ENCODE measurements around the gene GRAMD1B. TPM values are rescaled to one million over a fixed set of nuclear protein-coding genes. Genes with fewer than 3 reads are reported as not detected.
"Not testable (repeated sequence)": the region's sequence is repeated elsewhere in the genome, so short reads cannot be mapped to it uniquely, and the experiment has no call there.

Gene GRAMD1B
- total RNA-seq, 3 donors from 2014 or later (not counting 1 experiment from before 2014, with no cell fraction given), result 5.9 to 10.3 (median 8.8) TPM

- Histone ChIP-seq H3K27me3 (ENCODE audit: control insufficient read depth, insufficient read depth, low read length) (no peaks in the 10 kb centered on the region), H3K36me3 (ENCODE audit: control insufficient read depth, insufficient read depth, low read length) (no peaks in the 10 kb centered on the region), H3K9me3 (ENCODE audit: control insufficient read depth, insufficient read depth, low read length) (no peaks in the 10 kb centered on the region), H3K27ac (ENCODE audit: low read length) (no peak overlapping the region), H3K4me1 (ENCODE audit: control insufficient read depth, insufficient read depth, low read length) (no peaks in the 10 kb centered on the region), H3K4me3 (ENCODE audit: low read length) (no peak overlapping the region)
- Mint-ChIP-seq H3K36me3 (no peaks in the 10 kb centered on the region), H3K27me3 (ENCODE audit: low read depth in 2 of 2) (peaks cover 0 to 6% of the 10 kb centered on the region in 2 donors), H3K4me1 (no peaks in the 10 kb centered on the region), H3K27ac (no peak overlapping the region), H3K9me3 (no peaks in the 10 kb centered on the region), H3K4me3 (no peak overlapping the region)
- 89% methylated on average over 5 of the region's 5 CpGs for WGBS (ENCODE audit: insufficient coverage)
- intact Hi-C loops (cut with micrococcal nuclease), result no loop called here
- no peak for TF ChIP-seq CTCF (IDR thresholded peaks at IDR 0.05)
- no peak for DNase-seq
- ATAC-seq, result no peak
Observed at GRCh38 chr11:123569393-123569792, 139.3 kb downstream of the GRAMD1B start.

GRCh38 chr11:123570939-123571580 is 141.0 kb downstream of the GRAMD1B start:
- 79% methylated on average over 8 of the region's 9 CpGs for WGBS (ENCODE audit: insufficient coverage)

GRCh38 chr11:123572791-123573190 is 142.7 kb downstream of the GRAMD1B start:
- H3K27me3 Mint-ChIP-seq (ENCODE audit: low read depth in 2 of 2), result peaks cover 2 to 21% of the 10 kb centered on the region in 2 donors
- H3K9me3 ChIP-seq (ENCODE audit: control insufficient read depth, insufficient read depth, low read length); H3K9me3 Mint-ChIP-seq; ATAC-seq; H3K27me3 ChIP-seq (ENCODE audit: control insufficient read depth, insufficient read depth, low read length); DNase-seq; intact Hi-C loops (cut with micrococcal nuclease); H3K36me3 ChIP-seq (ENCODE audit: control insufficient read depth, insufficient read depth, low read length); H3K27ac Mint-ChIP-seq; H3K4me1 ChIP-seq (ENCODE audit: control insufficient read depth, insufficient read depth, low read length); H3K36me3 Mint-ChIP-seq; H3K4me3 Mint-ChIP-seq; H3K27ac ChIP-seq (ENCODE audit: low read length); H3K4me3 ChIP-seq (ENCODE audit: low read length): not testable (repeated sequence)
- H3K4me1 Mint-ChIP-seq, result peaks cover 7 to 12% of the 10 kb centered on the region in 2 donors
- 97% methylated on average over 21 of the region's 21 CpGs for WGBS (ENCODE audit: insufficient coverage)

More at GRCh38 chr11:123570939-123571580, 141.0 kb downstream of the GRAMD1B start:
- no peak overlapping the region for H3K4me3 Mint-ChIP-seq
- no peaks in the 10 kb centered on the region for H3K27me3 ChIP-seq (ENCODE audit: control insufficient read depth, insufficient read depth, low read length)
- TF ChIP-seq CTCF (IDR thresholded peaks at IDR 0.05), result no peak
- DNase-seq (no peak), ATAC-seq (no peak)
- H3K4me1 ChIP-seq (ENCODE audit: control insufficient read depth, insufficient read depth, low read length), result no peaks in the 10 kb centered on the region
- intact Hi-C loops (cut with micrococcal nuclease), result no loop called here
- H3K27me3 Mint-ChIP-seq (ENCODE audit: low read depth in 2 of 2), result peaks cover 0 to 14% of the 10 kb centered on the region in 2 donors
- H3K27ac ChIP-seq (ENCODE audit: low read length), result no peak overlapping the region
- no peaks in the 10 kb centered on the region for H3K9me3 ChIP-seq (ENCODE audit: control insufficient read depth, insufficient read depth, low read length)
- no peaks in the 10 kb centered on the region for H3K36me3 ChIP-seq (ENCODE audit: control insufficient read depth, insufficient read depth, low read length)
- peaks cover 0 to under 1% of the 10 kb centered on the region in 2 donors for H3K4me1 Mint-ChIP-seq
- no peak overlapping the region for H3K4me3 ChIP-seq (ENCODE audit: low read length)
- no peaks in the 10 kb centered on the region for H3K36me3 Mint-ChIP-seq
- no peaks in the 10 kb centered on the region for H3K9me3 Mint-ChIP-seq
- no peak overlapping the region for H3K27ac Mint-ChIP-seq

- Histone ChIP-seq H3K36me3 (ENCODE audit: control insufficient read depth, insufficient read depth, low read length) (no peaks in the 10 kb centered on the region), H3K4me3 (ENCODE audit: low read length) (no peak overlapping the region), H3K4me1 (ENCODE audit: control insufficient read depth, insufficient read depth, low read length) (peaks cover 7% of the 10 kb centered on the region), H3K9me3 (ENCODE audit: control insufficient read depth, insufficient read depth, low read length) (no peaks in the 10 kb centered on the region), H3K27ac (ENCODE audit: low read length) (no peak overlapping the region), H3K27me3 (ENCODE audit: control insufficient read depth, insufficient read depth, low read length) (no peaks in the 10 kb centered on the region)
- ATAC-seq (no peak), DNase-seq (no peak)
- Mint-ChIP-seq H3K4me3 (no peak overlapping the region), H3K27ac (no peak overlapping the region), H3K4me1 (peaks cover 7 to 12% of the 10 kb centered on the region in 2 donors), H3K36me3 (no peaks in the 10 kb centered on the region), H3K9me3 (no peaks in the 10 kb centered on the region), H3K27me3 (ENCODE audit: low read depth in 2 of 2) (peaks cover 2 to 21% of the 10 kb centered on the region in 2 donors)
- no peak for TF ChIP-seq CTCF (IDR thresholded peaks at IDR 0.05)
- WGBS (ENCODE audit: insufficient coverage), result 80% methylated on average over 2 of the region's 2 CpGs
- intact Hi-C loops (cut with micrococcal nuclease), result no loop called here
Observed at GRCh38 chr11:123573286-123573685, 143.2 kb downstream of the GRAMD1B start.
